A549 (cell line): Measurements from ENCODE around the gene AURKB.

ENCODE experiments used
- JUNB ChIP-seq: fragments of >200 bp; sonication (Bioruptor Twin); formaldehyde crosslinking; IDR thresholded peaks from 2 replicates; pipeline ENCODE4 v1.6.1; 2016
- PHF8 ChIP-seq: fragments of 200-600 bp; sonication (generic); IDR thresholded peaks from 2 replicates; pipeline ENCODE4 v1.6.1; 2016; ENCODE audit warnings: low read depth, mild to moderate bottlenecking, antibody characterized with exemption, moderate library complexity, borderline replicate concordance
- RAD21 ChIP-seq, 2 experiments: fragments of >200 bp in 1 of 2; sonication (Bioruptor Twin) in 1 of 2; formaldehyde crosslinking in 1 of 2; IDR thresholded peaks in 1 of 2; conservative IDR thresholded peaks in 1 of 2; 2 replicates in 1 of 2; 3 replicates in 1 of 2; pipeline ENCODE4 v1.6.1; 2012 to 2018; ENCODE audit warnings: inconsistent platforms in 1 of 2
- RFX5 ChIP-seq: fragments of 450-650 bp; IDR thresholded peaks from 2 replicates; pipeline ENCODE4 v1.7.1; 2014; ENCODE audit warnings: antibody characterized with exemption, mild to moderate bottlenecking, moderate library complexity
- SREBF2 ChIP-seq: fragments of 450-650 bp; IDR thresholded peaks from 2 replicates; pipeline ENCODE4 v1.6.1; 2014; ENCODE audit warnings: mild to moderate bottlenecking, moderate library complexity
- TF ChIP-seq, protein P1 (sequence below): fragments of >200 bp; sonication (Bioruptor Twin); formaldehyde crosslinking; IDR thresholded peaks from 3 replicates; pipeline ENCODE4 v1.5.1; 2016

DNA sequence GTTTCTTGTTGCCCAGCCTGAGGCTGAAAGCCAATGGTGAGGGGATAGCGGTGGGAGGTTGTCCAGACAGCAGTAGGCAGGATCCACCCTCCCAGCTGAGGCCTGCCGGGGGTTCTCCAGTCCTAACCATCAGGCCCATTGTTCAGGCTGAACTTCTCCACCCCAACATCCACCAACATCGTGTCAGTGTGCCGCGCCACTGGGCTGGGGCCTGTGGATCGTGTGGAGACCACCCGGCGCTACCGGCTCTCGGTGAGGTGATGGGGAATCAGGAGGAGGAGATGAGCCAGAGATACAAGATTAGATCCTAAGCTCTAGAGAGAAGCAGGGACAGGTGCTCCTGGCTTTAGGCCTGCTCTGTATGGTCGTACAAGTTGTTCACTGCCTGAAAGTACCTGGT, 44.5 kb upstream of the AURKB start:
- TF ChIP-seq RFX5 (no peak), RAD21 (conservative IDR thresholded peaks at IDR 0.05 in 1 of 2, IDR thresholded peaks at IDR 0.05 in 1 of 2) (no peak), PHF8 (no peak), JUNB (no peak), SREBF2 (no peak)
- TF ChIP-seq, protein P1, sequence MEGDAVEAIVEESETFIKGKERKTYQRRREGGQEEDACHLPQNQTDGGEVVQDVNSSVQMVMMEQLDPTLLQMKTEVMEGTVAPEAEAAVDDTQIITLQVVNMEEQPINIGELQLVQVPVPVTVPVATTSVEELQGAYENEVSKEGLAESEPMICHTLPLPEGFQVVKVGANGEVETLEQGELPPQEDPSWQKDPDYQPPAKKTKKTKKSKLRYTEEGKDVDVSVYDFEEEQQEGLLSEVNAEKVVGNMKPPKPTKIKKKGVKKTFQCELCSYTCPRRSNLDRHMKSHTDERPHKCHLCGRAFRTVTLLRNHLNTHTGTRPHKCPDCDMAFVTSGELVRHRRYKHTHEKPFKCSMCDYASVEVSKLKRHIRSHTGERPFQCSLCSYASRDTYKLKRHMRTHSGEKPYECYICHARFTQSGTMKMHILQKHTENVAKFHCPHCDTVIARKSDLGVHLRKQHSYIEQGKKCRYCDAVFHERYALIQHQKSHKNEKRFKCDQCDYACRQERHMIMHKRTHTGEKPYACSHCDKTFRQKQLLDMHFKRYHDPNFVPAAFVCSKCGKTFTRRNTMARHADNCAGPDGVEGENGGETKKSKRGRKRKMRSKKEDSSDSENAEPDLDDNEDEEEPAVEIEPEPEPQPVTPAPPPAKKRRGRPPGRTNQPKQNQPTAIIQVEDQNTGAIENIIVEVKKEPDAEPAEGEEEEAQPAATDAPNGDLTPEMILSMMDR, result no peak
